GM18520 (cell line): ENCODE data around the gene MLX.
A peak's percentile ranks its signal among the peaks of the same experiment; 100 is the strongest.
"Not testable (repeated sequence)": the region's sequence is repeated elsewhere in the genome, so short reads cannot be mapped to it uniquely, and the experiment has no call there.

Experiments
- ATAC-seq: cut with Tn5 transposase; IDR thresholded peaks from one replicate; pipeline ENCODE4 v1.9.1; 2021; ENCODE audit not compliant: unreplicated experiment

MLX gene

DNA sequence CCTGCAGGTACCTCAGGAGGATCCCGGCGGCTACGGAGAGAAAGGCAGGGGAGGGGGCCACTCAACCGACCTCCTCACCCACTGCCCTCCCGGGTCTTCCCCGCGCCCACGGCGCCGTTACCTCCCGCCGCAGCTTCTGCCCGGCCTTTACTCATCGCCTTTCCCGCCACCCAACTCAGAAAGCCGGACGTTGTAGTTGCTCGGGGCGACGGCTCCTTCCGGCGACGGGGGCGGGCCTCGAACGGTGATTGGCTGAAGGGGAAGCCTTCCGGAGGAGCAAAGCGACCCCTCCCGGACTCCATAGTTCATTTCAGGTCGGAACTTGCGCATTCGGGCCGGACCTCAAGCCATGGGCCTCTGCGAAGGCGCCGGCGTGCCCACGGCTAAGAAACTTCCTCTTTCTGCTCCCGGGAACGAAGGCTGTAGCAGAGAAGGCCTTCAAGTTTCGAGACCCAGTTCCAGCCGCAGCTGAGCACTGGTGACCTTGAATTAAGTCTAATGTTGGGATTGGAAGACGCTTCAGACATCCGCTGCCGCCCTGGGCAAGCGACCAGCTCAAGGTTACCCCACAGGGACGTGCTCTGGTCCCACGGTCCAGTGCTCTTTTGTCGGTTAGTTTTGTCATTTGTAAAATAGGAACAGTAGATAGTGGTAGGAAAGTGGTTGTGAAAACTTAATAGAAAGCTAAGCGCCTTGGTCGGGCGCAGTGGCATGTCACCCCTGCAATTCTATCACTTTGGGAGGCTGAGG, 10.8 kb downstream of the MLX start, which contains the start of gene PSMC3IP:
PSMC3IP (minus strand) TSS at position 198 of the 750 bp plus-strand sequence; CDS start at position 155, 43 bp downstream.
- peak; percentile 56 for ATAC-seq

DNA sequence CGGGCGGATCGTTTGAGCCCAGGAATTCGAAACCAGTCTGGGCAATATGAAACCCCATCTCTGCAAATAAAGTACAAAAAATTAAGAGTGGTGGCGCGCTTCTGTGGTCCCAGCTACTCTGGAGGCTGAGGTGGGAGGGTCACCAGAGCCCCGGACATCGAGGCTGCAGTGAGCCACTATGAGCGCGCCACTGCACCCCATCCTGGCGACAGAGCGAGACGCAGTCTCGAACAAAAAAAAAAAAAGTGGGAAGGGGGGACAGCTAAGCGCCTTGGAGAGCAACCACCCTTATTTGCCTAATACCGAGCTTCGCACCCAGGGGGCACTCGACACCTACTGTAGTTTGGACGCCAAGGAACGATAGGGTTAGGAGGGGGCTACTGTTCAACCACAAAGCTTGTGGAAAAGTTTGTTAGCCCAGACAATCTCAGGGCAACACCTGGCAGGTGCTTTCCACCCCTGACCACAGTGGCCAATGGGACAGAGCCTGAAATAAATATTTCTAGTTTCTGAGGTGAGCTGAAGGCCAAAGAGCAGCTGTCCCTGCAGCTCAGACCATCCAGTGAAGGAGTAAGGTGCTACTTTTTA, 11.5 kb downstream of the MLX start:
- ATAC-seq: peak; percentile 36

DNA sequence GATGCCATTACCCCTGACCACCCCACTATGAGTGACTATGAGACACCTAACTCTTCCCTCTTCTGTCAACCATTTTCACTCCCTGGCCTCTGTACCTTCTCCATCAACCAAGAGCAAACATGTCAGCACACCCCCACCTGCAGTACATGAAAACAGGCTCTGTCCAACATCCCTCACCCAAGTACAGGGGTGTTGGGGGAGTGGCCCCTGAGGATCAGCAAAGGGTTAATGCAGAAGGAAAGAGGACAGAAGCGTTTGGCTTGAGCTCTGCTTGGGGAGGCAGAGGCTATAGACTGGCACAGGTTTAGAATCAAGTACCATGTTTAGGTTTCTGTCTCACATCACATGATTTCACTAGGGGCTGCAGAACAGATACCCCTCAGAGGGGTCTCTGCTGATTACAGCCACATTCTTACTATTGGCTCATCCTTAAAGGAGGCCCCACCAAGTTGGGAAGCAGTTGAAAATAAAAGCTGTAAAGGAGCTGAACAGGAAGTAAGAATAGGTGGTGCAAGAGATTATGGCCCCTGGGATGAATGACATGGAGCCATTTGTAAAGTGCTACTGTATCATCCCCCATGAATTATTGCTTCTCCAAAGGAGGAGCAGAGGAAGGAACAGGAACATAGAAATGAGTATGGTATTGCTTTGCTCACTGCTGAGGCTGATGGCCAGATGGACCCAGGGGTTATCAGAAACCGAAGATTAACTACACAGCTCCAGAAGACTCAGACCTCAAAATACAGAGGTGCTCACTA, 13.1 kb downstream of the MLX start:
- ATAC-seq: no peak

DNA sequence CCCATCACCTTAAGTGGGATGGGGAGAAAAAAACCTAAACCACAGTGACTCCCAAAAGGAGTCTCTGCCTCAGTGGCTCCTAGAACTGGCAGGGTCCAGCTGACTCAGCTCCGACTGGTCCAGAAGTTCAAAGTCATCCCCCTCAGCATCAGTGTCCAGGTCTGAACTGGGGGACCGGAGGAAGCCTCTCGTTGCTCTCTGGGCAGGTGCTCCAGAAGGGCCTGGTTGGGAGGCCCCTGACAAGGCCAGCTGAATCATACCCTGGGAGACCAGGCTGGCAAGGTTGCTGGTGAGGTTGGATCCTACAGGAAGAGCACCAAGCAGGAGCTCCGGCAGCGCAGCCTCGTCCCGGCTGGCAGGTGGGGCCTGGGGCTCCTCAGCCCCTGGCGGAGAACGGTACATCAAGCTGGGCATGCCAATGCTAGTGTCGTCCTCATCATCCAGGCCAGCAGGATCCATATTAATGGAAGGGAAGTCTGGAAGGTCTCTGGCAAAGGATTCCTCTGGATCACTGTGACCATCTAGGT, 14.9 kb downstream of the MLX start:
- ATAC-seq: no peak

DNA sequence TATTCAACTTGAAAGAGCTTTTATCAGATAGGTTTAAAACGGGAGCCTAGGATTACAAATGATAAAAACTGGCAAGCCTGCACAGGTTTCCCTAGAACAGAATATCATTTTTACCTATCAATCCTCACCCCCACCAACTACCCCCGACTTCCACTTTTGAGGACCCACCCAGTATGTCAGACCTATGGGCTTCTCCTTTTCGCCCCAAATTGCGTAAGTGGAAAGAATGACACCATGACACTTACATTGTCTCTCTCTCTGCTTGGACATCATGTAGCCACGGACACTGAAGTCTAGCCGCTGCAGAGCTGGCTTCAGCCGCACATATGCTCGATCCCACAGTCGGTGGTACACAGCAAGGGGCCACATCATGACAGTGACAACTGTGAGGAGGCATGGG, 18.0 kb downstream of the MLX start:
- no peak for ATAC-seq

DNA sequence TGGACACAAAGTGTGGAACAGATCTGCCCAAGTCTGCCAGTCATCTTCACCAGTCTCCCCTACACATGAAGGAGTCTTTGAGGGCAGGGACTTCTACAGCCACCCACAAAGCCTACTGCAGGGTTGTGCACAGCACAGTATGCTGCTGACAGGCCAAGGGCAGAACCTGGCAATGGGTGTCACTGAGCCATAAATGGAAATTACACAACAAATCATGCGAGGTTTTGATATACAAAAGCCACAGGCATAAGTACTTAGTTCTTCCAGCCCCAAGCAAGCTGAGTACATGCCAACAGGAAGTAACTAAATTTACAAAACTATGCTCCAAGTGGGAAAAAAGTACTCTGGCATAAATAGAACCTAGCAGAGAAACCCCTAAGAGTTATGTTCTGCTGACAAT, 18.5 kb downstream of the MLX start:
- no peak for ATAC-seq

DNA sequence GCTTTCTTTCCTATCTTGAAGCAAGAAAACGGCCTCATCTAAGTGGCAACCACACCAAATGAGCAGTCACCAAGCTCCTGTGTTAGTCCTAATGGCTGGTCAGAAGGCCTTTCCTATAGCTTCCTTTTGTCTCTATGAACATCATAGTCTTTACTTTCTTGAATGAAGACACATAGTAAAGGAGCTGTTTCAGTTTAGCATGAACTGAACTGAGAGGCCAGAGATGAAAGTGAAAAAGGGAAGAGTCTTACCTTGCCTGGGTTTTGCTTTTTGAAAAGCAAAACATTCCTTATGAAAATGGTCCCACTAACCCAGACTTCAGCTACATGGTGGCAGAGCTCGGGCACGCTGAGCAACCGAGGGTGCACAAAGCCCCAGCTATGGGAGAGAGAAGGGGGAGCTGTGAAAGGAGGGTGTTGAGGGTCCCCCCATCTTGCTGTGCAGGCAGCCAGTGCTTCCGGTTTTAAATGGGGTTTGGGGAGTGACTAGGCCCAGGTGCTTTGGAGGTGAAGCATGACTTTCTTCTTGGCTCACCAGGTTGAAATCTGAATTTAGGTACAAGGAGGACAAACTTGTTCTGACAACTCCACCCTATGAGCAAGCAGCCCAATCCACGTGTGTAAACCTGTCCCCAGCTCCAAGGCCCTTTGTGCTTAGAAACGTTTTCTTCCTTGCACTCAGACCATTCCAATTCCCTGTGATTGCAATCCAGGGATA, 19.8 kb downstream of the MLX start:
- no peak for ATAC-seq

DNA sequence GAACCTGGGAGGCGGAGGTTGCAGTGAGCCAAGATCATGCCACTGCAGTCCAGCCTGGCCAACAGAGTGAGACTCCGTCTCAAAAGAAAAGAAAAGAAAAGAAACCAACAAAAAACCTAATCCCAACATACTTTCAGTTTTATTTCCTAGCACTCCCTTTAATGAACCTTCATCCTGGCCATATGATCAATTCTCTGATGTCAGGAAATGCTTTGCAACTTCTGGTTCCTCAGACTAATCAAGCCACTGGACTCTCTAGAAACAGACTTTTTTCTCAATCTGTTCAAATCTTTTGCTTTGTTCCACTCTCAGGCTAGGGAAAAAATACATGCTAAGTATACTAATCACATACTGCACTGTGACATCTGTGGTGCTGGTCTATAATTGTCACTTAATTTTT, 24.0 kb downstream of the MLX start:
- no peak for ATAC-seq

DNA sequence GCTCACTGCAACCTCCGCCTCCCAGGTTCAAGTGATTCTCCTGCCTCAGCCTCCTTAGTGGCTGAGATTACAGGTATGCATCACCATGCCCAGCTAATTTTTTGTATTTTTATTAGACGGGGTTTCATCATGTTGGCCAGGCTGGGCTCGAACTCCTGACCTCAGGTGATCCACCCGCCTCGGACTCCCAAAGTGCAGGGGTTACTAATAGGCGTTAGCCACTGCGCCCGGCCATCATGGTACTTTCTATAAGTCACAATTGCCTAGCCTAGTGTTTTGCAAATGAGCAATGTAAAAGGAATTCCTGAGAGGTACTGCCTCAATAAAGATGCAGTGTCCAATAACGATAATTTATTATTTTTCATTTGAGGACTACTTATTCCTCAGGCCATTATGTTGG, 24.5 kb downstream of the MLX start:
- ATAC-seq: no peak

DNA sequence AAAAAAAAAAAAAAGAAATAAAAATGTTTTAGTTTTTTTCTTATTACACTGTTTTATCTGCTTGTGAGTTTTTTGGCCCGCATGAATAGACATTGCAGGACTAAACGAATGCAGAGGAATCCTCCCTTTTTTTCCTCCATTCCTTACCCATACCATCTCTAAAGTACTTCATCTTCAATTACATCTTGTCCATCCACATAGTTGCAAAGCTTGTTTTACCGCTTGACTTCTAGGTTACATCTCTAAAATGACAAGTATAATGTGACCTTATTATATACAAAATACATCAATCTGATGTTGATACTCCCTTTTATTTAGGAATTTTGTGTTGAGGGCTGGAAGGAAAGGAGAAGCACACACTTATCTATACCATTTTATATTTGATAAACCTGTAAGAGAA, 29.5 kb downstream of the MLX start:
- no peak for ATAC-seq

DNA sequence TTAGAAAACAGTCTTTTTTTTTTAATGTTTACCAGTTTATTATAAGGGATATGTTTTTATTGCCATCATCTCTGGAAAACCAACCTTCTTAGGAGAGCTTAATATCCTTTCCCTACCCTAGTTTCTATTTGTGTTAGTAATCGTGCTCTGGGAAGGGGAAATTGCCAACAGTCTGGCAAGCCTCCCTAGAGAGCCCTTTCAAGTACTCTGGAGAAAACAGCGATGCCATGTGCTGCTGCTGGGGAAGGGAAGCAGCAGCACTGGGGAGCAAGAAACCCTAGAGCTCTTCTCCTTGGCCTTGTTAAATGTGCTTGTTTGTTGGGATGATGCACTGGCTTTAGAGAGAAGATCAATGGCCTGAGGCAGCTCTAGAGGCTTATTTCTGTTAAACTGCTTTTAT, 32.0 kb downstream of the MLX start:
- no peak for ATAC-seq

DNA sequence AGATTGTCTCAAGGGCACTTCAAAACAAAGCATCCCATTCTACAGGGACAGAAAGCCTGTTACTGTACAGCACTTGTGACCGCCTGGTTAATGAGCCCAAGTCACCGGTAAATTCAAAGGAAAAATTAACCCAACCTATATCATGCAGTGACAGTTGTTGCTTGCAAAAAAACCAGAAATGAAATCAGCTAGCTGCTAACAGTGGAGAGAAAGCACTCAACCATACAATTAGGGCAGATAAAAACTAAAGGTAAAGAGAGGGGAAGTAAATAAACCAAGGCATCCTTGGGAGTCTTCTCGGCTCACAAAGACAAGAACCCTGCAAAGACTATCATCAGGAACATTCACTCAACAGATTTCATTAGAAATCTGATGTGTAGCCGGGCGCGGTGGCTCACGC, 36.4 kb downstream of the MLX start:
- no peak for ATAC-seq

DNA sequence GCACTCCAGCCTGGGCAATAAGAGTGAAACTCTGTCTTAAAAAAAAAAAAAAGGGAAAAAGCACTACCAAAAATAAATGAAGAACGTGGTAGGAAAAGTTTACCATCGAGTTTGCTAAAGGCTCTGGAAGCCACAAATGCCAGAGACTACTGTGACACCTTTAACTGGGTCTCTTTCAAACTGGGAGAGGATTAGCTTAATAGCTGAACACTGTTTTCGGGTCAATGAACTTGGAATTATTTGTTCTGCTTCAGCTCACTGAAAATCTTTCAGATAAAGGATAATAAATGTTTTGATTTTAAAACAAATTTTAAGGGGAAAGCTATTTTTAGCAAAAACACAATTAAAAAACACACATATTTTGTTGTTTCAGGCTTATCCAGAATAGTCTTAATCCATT, 40.9 kb downstream of the MLX start:
- no peak for ATAC-seq

DNA sequence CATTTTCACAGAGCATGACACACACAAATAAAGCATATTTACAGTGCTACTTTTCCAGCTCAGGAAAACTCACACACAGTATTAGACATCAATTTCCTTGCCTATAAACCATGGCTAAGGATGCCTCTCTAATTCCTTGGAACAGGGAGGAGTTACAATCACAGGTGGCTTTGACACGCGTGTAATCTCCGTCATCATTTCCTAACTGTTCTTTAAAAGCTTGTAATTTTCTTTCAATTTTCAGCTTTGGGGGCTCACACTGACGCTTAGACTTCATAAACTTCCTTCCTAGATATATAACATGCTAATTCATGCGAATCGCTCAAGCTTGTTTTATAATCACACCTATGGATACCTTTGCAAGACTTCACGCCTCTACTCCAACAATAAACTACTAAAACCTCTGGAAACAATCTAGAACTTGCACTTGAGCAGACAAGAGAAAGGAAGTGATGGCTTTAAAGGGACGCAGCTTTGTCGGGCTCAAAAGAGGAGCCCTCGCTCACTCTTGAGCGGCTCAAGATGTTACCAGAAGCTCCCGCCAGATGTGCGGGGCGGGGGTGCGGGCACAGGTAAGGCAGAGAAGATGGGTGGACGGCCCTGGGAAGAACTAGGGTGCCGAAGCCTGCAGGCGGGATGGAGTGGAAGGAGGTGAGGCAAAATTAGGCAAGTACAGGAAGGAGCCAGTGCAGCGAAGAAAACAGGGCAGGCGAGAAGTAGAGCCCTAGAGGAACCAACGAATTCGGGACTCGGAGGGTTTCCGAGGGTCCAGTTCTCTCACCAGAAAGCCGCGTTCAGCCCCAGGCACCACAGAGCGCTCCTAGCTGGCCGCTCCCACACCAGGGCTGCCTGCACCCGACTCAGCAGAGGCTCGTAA, 41.6 kb downstream of the MLX start:
- peak; percentile 17 for ATAC-seq

DNA sequence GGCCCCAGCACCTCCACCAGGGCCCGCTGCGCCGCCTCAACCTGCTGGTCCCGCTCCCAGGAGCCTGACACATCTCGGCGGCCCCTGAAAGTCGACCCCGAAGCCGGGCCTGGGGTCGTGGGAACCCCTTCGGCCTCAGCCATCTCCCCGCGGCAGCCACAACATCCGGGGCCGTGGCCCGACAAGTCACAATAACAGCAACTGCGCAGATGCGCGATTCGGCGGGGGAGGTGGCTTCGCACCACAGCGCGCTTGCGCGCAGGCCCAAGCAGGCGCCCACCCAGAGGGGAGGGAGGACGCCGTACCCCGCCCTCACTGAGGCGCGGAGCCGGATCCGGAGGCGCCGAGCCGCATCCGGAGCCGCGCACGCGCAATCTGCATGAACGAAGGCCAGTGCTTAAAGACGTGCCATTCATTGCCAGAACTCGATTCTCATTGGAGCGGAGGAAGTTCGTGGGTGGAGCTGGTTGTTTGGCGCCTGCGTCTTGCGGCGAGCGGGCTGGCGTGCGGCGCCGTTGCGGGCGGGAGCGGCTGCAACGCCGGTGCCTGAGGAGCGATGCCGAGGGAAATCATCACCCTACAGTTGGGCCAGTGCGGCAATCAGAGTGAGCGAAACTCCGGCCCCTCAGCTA, 42.4 kb downstream of the MLX start, which contains the start of the genes RETREG3 and TUBG1:
RETREG3 (minus strand) TSS at position 193 of the 632 bp plus-strand sequence; CDS start at position 143, 50 bp downstream.
TUBG1 (plus strand) TSS at position 502 of the 632 bp plus-strand sequence; CDS start at position 557, 55 bp downstream.
- peak; percentile 92 for ATAC-seq

DNA sequence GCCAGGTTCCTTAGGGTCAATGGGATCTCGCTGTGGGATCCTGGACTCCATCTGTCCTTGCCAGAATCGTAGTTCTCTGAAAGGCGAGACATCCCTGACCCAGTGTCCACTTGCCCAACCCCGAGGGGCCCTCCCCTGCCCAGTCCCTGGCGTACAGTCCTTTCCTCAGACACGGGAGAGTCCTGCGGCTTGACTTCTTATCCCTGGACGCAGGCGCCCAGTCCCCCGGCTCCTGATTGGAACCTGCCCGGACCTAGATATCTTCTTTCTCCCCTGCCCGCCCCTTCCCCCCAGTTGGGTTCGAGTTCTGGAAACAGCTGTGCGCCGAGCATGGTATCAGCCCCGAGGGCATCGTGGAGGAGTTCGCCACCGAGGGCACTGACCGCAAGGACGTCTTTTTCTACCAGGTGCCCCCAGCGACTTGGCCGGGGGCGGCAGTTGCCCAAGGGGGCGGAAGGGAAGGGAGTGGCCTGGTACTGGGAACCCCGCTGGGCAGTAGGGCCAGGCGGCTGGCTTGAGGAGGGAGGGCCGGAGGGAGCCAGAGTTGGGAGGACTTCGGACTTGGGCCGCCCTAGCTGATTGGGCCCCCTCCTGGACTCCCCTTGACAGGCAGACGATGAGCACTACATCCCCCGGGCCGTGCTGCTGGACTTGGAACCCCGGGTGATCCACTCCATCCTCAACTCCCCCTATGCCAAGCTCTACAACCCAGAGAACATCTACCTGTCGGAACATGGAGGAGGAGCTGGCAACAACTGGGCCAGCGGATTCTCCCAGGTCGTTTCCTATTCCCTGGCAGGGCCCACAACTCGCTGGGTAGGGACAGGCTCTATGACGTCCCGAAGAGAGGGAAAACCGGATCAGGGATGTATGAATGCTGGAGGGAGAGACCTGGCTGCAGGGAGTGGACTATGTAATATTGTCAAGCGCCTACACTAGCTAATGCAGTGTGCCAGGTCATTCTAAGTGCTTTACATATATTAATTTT, 43.2 kb downstream of the MLX start:
- ATAC-seq: not testable (repeated sequence)

DNA sequence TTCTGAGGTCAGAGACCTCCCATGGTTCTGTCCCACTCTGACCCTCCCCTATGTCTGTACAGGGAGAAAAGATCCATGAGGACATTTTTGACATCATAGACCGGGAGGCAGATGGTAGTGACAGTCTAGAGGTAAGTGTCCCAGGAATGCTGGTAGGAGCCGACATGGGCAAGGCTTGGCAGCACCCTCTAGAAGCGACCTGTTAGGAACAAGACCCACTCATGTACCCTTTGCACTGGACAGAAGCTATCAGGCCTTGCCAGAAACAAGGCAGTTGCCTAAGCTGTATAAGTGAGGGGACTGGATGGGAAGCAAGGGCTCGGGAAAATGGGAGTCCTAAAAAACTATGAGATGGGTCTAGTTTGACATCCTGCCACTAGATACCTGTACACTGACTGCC, 45.1 kb downstream of the MLX start:
- no peak for ATAC-seq

DNA sequence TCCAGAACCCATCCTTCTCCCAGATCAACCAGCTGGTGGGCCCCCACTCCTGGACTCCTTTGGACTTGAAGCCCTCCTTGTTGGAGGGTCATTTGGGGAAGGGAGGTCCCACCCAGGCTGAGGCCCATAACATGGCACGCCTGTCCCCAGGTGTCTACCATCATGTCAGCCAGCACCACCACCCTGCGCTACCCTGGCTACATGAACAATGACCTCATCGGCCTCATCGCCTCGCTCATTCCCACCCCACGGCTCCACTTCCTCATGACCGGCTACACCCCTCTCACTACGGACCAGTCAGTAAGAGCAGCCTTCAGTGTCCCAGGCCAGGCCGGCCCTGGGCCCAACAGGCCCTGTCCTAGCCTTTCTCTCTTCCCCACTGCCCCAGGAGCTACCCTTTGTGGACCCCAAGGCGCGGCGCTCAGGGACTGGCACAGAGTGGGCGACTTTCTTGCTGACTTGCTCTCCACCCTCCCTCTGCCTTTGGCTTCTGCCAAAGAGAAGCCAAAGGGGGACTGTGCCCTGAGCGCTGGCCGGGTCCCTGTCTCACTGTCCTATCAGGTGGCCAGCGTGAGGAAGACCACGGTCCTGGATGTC, 46.9 kb downstream of the MLX start:
- ATAC-seq: no peak
